GM23338 (cell line): ENCODE data around the gene CDK7.

Experiments used
- CREB1 ChIP-seq: fragments of 250-450 bp; sonication (Bioruptor Pico); IDR thresholded peaks from 2 replicates; pipeline ENCODE4 v1.5.0; 2020; ENCODE audit warnings: low read depth, mild to moderate bottlenecking, moderate library complexity
- CTCF ChIP-seq, 2 experiments: fragments of 200-600 bp in 1 of 2; sonication (generic) in 1 of 2; conservative IDR thresholded peaks; 2 replicates each; pipeline versions ENCODE4 v1.5.1 to v1.6.1; 2016 to 2017; ENCODE audit warnings: antibody characterized with exemption in 2 of 2, low read depth in 2 of 2, mild to moderate bottlenecking in 2 of 2, moderate library complexity in 1 of 2
- EZH2phosphoT487 ChIP-seq: fragments of 200-600 bp; sonication (generic); IDR thresholded peaks from one replicate; pipeline ENCODE4 v1.8.1; 2018; ENCODE audit warnings: antibody characterized with exemption; ENCODE audit not compliant: unreplicated experiment
- JUNB ChIP-seq: IDR thresholded peaks from one replicate; pipeline ENCODE4 v1.6.1; 2016; ENCODE audit warnings: antibody characterized with exemption; ENCODE audit not compliant: unreplicated experiment
- POLR2AphosphoS5 ChIP-seq: IDR thresholded peaks from 2 replicates; pipeline ENCODE4 v1.6.1; 2016; ENCODE audit warnings: antibody characterized with exemption, low read depth

GRCh38 chr5:69212022-69212421, 22.7 kb upstream of the CDK7 start:
- TF ChIP-seq JUNB, result no peak
- no peak for TF ChIP-seq CTCF (conservative IDR thresholded peaks at IDR 0.05; ENCODE audit: low read depth in 2 of 2)
- TF ChIP-seq POLR2AphosphoS5, result no peak
- TF ChIP-seq CREB1 (CRISPR knock-in tag), result no peak
- TF ChIP-seq EZH2phosphoT487, result no peak
